HFFc6 (cell line): ENCODE data around the gene PPIL6. TPM values are rescaled to one million over a fixed set of nuclear protein-coding genes. Genes with fewer than 3 reads are reported as not detected.

Source experiments
- DNase-seq: peaks from one replicate; pipeline ENCODE4 v3.0.0-alpha.2; 2018
- H3K27ac Mint-ChIP-seq: 2 replicates; pipeline ENCODE4 v1.8.0; 2020; ENCODE audit warnings: mild to moderate bottlenecking, mixed read lengths
- H3K27me3 Mint-ChIP-seq: 2 replicates; pipeline ENCODE4 v1.8.0; 2021; ENCODE audit warnings: mild to moderate bottlenecking, moderate library complexity, mixed read lengths; ENCODE audit not compliant: insufficient read depth
- H3K36me3 Mint-ChIP-seq: 2 replicates; pipeline ENCODE4 v1.8.0; 2021; ENCODE audit warnings: low read depth, mixed read lengths
- H3K4me1 Mint-ChIP-seq: 2 replicates; pipeline ENCODE4 v1.8.0; 2020; ENCODE audit warnings: low read depth, mixed read lengths
- H3K4me3 Mint-ChIP-seq: 2 replicates; pipeline ENCODE4 v1.8.0; 2020; ENCODE audit warnings: mild to moderate bottlenecking, moderate library complexity, mixed read lengths
- H3K9me3 Mint-ChIP-seq: 2 replicates; pipeline ENCODE4 v1.8.0; 2020; ENCODE audit warnings: mild to moderate bottlenecking, mixed read lengths
- CTCF ChIP-seq: fragments of 200-600 bp; sonication (generic); IDR thresholded peaks from 2 replicates; pipeline ENCODE4 v1.5.0; 2021; ENCODE audit warnings: antibody characterized with exemption, mild to moderate bottlenecking
- total RNA-seq, 6 experiments: library from RNA; stranded (reverse); fragmentation: NEBNext Ultra II Directional; extraction: Animal tissue kit (Norgen Biotek cat#: 25700); gene quantifications; 2 replicates in 1 of 6; 3 replicates in 5 of 6; pipeline ENCODE4 v1.2.3, GENCODE V29; 2021

Gene PPIL6
- total RNA-seq, 6 experiments from 2014 or later: 0.21 to 0.53 (median 0.43) TPM; not detected in 1

- Mint-ChIP-seq H3K4me1 (peaks cover 44% of the 10 kb centered on the region), H3K4me3 (peak overlapping the region; percentile 82), H3K27me3 (peaks cover 12% of the 10 kb centered on the region), H3K27ac (no peak overlapping the region; the same call in 1 of the 2 replicates), H3K36me3 (peaks cover 37% of the 10 kb centered on the region), H3K9me3 (no peaks in the 10 kb centered on the region)
- TF ChIP-seq CTCF: no peak
- no peak for DNase-seq
Observed at GRCh38 chr6:109483735-109484057, 43.3 kb upstream of the PPIL6 start.

GRCh38 chr6:109482905-109483734 is 42.7 kb upstream of the PPIL6 start, which contains the start of gene ZBTB24:
TSS of gene ZBTB24 (minus strand) at chr6:109483219. CDS start at chr6:109482026, 1,193 bp downstream.
- Mint-ChIP-seq H3K27ac (peak within 1 kb of the TSS; percentile 79), H3K4me3 (peak within 1 kb of the TSS; percentile 95), H3K36me3 (peaks cover 41% of the 10 kb centered on the region), H3K27me3 (peaks cover 10% of the 10 kb centered on the region), H3K9me3 (no peaks in the 10 kb centered on the region), H3K4me1 (peaks cover 50% of the 10 kb centered on the region)
- TF ChIP-seq CTCF: no peak
- DNase-seq: peak; percentile 83

- Mint-ChIP-seq H3K9me3 (no peaks in the 10 kb centered on the region), H3K36me3 (peaks cover 43% of the 10 kb centered on the region), H3K27me3 (peaks cover 3% of the 10 kb centered on the region; the same call in 1 of the 2 replicates), H3K4me3 (peak overlapping the region; percentile 50), H3K27ac (no peak overlapping the region), H3K4me1 (peaks cover 58% of the 10 kb centered on the region)
- TF ChIP-seq CTCF: no peak
- DNase-seq: no peak
Observed at GRCh38 chr6:109480993-109481480, 40.6 kb upstream of the PPIL6 start.

- peaks cover 53% of the 10 kb centered on the region for H3K36me3 Mint-ChIP-seq
- peak overlapping the region; percentile 77 for H3K4me3 Mint-ChIP-seq
- H3K27ac Mint-ChIP-seq: peak overlapping the region; percentile 14
Observed at GRCh38 chr6:109478841-109479624, 38.6 kb upstream of the PPIL6 start.

More at GRCh38 chr6:109478841-109479624, 38.6 kb upstream of the PPIL6 start:
- no peak for DNase-seq
- TF ChIP-seq CTCF: no peak
- no peaks in the 10 kb centered on the region for H3K27me3 Mint-ChIP-seq
- peaks cover 57% of the 10 kb centered on the region for H3K4me1 Mint-ChIP-seq
- H3K9me3 Mint-ChIP-seq: no peaks in the 10 kb centered on the region
